K562 (cell line): ENCODE measurements around the gene ACACB.

Source experiments
- CEBPB ChIP-seq: fragments of 450-650 bp; IDR thresholded peaks from 2 replicates; pipeline ENCODE4 v1.6.1; 2016; ENCODE audit warnings: missing genetic modification characterization, missing compliant biosample characterization
- FOXK2 ChIP-seq, 2 experiments: fragments of 450-650 bp; IDR thresholded peaks in 1 of 2; conservative IDR thresholded peaks in 1 of 2; 2 replicates each; pipeline ENCODE4 v1.6.1; 2016; ENCODE audit warnings: low read depth in 2 of 2, mild to moderate bottlenecking in 1 of 2
- KDM1A ChIP-seq, 2 experiments: fragments of 450-650 bp; IDR thresholded peaks; 2 replicates each; pipeline ENCODE4 v1.6.1; 2016; ENCODE audit warnings: mild to moderate bottlenecking in 2 of 2
- PHF8 ChIP-seq: fragments of 200-600 bp; sonication (generic); IDR thresholded peaks from 2 replicates; pipeline ENCODE4 v1.6.1; 2012; ENCODE audit warnings: mixed run types, mild to moderate bottlenecking, inconsistent platforms, low read length, moderate library complexity, borderline replicate concordance
- SIN3A ChIP-seq, 2 experiments: fragments of 150-350 bp in 1 of 2; IDR thresholded peaks; 2 replicates each; pipeline ENCODE4 v1.6.1; 2011 to 2016; ENCODE audit warnings: borderline replicate concordance in 2 of 2, low read depth in 2 of 2, low read length in 2 of 2, mild to moderate bottlenecking in 2 of 2, moderate library complexity in 2 of 2; ENCODE audit not compliant: control insufficient read depth in 1 of 2
- SRSF1 ChIP-seq: fragments of 200-400 bp; formaldehyde crosslinking; IDR thresholded peaks from 2 replicates; pipeline ENCODE4 v1.6.1; 2017; ENCODE audit warnings: mild to moderate bottlenecking, low read depth, low read length, moderate library complexity
- TAF1 ChIP-seq: IDR thresholded peaks from 2 replicates; pipeline ENCODE4 v1.6.1; 2011; ENCODE audit warnings: mild to moderate bottlenecking, low read length, moderate library complexity; ENCODE audit not compliant: insufficient read depth, control insufficient read depth, severe bottlenecking; ENCODE audit errors: extremely low read depth
- THAP7 ChIP-seq: fragments of 250-450 bp; sonication (Bioruptor Pico); IDR thresholded peaks from 2 replicates; pipeline ENCODE4 v1.5.0; 2021

DNA sequence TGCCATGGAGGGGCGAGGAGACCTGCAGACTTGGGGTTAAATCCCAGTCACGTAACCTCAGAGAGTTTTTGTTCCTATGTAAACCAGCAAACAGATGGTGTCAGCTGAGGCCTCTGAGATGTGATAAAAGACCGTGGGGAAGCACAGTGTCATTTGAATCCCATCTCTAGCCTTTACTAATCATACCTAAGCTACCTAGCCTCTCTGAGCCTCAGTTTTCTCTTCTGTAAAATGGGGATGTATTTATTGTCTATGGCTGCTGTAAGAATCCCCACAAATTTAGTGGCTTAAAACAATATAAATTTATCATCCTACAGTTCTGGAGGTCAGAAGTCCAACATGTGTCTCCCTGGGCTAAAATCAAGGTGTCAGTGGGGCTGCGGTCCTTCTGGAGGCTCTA is 158.8 kb downstream of the ACACB start:
- no peak for TF ChIP-seq CEBPB (tag)
- TF ChIP-seq SRSF1 = no peak
- TF ChIP-seq KDM1A (IDR thresholded peaks at IDR 0.05) = no peak
- TF ChIP-seq TAF1 = no peak
- TF ChIP-seq SIN3A (IDR thresholded peaks at IDR 0.05; ENCODE audit: borderline replicate concordance in 2 of 2, control insufficient read depth in 1 of 2, low read depth in 2 of 2, low read length in 2 of 2) = no peak
- TF ChIP-seq PHF8 = no peak
- TF ChIP-seq FOXK2 (conservative IDR thresholded peaks at IDR 0.05 in 1 of 2, IDR thresholded peaks at IDR 0.05 in 1 of 2; ENCODE audit: low read depth in 2 of 2) = no peak
- no peak for TF ChIP-seq THAP7 (CRISPR knock-in tag)
